Measurements from ENCODE around the gene CAPZB.

The CAPZB gene

DNA sequence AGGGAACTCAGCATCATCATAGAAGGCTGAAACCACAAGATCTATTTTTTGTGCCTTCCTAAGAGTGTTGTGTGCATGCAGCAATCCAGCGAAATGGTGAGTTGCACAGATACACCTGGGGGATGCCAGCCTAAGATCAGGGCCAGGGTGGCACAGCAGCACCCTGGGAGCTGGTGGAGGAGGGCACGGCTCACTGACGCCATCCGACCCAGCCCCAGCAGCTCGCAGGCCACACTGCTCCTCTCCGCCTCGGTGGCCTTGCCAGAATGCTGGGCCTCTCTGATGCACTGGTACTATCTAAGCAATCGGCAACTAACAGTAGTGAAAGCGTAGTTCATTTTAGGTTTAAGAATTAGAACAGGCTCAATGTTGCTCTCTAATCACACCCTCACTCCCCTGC is 37.8 kb downstream of the CAPZB start:
- no peak for DNase-seq

DNA sequence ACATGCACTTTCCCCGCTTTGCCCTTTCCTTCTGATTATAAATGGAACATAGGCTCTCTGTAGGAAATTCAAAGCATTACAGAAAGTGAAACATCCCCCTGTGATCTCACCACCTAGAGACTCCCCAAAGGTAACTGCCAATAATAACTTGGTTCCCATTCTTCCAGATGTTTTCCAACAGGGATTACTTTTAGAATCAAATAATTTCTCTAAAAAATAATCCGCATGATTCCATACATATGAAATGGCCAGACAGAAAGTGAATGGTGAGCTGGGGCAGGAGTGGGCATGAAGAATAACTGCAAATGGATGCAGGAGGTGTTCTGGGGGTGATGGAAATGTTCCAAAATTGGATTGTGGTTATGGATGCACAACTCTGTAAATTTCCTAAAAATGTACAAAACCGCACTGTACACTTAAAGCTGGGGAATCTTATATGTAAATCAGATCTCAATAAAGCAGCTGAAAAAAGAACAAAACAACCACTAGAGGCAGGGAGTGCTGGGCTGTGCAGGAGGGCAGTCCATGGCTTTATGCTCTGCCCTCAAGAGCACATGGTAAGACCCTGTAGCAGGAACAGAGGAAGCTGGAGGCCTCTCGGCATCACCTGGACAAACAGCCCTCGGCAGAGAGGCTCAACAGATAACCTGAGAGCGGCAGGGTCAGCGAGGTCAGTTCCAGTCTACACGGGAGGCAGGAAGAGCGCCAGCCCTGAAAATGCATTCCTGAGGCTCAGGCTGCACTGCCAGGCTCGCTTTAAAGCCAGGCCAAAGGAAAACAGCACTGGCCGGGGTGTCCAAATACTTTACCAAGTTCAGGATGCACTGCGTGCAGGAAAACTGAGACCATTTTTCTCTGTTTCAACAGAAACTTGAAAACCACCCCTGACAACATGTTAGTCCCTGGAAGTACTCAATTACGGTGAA is 39.7 kb downstream of the CAPZB start:
- DNase-seq, result no peak

DNA sequence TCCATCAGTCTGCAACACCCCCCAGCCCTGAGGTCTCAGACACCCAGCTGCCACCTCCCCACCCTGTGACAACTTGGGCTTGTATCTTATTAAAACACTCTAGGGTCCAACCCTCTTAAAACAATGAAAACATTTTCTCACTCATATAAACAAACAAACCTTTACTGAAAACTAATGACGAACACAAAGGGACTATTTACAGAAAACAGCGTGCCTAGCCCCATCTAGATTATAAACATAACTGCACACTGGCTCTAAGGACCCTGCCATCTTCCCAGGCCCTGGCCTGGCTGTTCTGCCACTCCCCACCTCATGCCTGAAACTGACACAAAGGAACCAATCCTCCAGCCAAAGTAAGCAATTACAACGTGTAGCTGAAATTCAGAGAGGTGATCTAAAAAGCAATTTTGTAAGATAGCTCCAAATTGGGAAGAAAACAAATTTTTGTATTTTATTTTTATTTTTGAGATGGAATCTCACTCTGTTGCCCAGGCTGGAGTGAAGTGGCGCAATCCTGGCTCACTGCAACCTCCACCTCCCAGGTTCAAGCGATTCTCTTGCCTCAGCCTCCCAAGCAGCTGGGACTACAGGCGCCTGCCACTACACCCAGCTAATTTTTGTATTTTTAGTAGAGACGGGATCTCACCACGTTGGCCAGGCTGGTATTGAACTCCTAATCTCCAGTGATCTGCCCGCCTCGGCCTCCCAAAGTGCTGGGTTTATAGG is 40.9 kb downstream of the CAPZB start:
- DNase-seq, result no peak

DNA sequence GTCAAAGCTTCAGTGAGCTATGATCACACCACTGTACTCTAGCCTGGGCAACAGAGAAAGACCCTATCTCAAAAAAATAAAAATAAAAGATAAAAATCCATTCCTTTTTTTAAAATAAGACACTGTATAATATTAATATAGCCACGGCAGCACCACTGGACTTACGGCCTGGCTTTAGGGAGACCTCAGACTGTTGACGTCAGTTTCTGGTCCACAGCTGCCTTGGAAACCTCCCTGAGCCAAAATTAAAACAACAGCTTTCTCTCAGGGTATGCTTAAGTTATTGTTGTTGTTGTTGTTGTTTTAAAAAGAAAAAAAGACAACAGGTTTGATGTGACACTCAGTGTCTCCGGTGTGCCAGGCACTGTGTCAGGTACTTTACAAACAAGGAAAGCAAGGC is 42.0 kb downstream of the CAPZB start:
- no peak for DNase-seq

DNA sequence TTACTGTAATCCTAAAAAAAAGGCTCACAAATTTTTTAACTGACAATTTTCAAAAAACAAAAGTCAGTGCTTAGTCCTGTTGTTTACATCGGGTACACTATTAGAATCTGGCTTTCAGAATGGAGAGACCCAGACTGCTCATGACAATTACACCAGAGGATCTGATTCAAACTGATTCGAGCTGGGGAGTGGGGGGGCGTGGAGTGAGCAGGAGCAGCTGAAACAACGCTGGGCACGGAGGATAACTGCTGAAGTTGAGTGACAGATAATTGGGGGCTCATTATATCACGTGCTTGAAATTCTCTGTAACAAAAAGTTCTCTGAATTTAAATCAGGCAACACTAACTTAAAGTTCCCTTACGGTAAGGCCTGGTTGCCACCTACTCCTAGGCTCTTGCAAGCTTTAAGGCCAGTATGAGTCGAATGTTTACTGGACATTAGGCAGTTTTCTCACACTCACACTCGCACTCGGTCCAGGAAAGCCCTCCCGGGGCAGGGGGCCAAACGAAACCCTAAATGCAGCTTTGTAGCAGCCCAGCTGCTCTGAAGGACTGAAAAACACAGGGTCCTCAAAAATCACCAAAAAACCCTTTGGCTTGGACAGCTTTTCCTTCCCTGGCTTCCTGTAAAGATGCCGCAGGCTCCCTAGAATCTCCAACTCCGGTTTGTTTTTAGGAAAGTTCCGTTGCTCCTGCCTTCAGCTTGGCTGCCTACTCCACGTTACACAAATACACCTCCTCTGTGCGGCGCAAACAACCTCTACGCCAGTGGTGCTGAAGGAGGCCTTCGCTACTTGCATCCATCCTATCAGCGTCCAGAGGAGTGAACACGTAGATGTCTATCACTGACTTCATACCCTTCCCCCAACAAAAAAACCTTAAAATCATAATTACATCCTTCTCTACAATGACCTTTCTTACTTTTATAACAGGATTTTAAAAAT is 42.9 kb downstream of the CAPZB start:
- DNase-seq, result no peak

DNA sequence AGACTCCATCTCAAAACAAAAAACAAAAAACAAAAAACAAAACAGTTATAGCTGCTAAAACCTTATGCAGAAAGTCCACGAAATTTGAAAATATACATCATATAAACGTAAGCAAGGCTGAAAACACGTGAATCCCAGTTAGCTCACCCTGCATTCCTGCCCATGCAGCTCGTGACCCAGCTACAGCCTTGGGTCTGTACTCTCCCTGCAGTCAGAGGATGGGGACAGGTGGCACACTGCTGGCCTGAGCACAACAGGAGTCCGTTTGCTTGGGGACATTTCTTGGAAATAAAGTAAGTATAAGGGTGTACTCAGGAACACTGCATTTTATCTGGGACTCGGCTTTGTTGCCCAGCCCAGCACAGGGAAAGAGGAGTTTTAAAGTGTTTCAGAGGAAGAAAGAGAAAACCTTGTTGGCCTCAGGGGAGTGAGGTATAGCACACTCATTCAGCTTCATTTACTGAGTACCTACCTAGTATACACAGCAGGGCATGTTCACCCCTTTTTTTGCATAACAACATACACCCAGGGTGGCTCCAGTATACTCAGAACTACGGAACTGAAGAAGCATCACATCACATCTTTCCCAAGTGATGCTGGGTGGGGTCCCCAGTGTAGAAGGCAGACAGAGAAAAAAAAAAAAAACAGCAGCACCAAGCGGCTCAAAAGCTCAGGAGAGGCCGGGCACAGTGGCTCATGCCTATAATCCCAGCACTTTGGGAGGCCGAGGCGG is 44.1 kb downstream of the CAPZB start:
- no peak for DNase-seq

DNA sequence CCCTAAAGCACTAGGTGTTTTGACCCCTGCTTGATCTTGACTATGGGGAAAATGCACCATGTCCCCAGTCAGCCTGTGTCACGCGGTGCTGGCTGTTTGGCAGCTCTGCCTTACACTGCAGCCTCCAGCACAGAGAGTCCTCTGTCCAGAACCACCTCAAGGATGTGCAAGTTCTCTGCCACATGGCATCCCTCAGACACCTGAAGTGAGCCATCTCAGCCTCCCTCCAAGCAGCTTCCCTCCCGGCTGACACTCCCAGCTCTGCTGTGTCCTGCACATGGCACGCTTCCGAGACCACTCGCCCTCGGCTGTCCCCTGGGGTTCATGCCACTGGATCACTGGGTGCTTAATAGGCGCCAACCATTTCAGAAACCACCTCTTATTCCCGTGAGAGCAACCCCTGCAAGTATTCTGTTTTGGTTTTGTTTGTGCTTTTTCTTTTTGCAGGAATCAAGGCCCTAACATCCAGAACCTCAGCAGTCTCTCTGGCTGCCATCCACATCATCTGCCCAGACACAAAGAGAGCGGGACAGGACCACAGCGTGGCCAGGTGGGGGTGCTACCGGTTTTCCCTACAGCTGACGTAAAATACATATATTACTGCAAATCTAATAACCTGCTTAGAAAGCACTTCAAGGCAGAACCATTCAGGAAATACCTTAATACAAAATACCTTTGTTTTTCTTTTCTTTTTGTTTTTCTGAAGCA is 45.7 kb downstream of the CAPZB start:
- peak; percentile 32 for DNase-seq

DNA sequence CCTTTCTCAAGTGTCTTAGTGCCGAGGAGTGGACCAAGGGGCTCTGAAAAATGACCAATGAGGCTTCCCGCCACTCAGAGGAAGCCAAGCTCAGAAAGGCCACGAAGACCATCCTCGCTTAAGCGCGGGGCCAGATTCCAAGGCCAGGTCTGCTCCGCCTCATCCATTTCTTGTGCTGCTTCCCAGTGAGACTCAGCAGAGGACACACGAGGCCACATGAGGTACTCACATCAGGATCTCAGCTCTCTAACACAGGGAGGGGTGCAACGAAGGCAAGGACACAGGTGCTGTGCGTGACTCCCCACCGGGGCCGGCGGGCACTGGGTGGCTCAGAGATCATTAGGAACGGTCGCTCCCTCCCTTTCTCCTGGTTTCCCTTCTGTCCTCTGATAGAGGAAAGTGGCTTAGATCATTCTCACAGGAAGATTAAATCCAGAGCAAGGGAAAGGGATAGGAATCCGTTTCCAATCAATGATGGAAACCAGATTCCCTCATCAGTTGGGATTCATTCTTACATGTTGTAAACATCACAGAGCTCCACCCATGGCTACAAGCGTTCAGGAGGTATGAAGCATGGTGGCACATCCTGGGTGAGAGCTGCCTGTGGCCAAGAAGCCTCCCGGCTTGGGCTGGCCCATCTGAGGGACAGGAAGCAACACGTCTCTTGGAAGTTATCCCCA is 46.7 kb downstream of the CAPZB start:
- no peak for DNase-seq

DNA sequence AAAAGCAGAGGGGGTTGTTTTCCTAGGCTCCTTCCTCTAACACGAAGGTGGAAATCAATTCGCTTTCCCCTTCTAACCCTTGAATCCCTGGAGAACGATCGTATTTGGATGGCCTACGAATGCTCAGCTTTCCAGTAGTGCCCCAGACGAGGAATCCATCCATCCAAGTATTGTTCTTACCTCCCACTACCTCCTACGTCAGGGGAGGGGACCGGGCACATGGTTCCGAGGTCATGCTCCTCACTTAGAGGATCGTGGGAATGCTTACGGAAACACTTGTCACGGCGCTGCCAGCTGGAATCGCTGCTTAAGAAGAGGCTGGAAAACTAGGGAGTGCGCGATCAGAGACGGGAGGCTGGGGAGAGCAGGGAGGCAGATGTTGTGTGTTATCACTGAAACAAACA is 47.4 kb downstream of the CAPZB start:
- DNase-seq, result no peak

DNA sequence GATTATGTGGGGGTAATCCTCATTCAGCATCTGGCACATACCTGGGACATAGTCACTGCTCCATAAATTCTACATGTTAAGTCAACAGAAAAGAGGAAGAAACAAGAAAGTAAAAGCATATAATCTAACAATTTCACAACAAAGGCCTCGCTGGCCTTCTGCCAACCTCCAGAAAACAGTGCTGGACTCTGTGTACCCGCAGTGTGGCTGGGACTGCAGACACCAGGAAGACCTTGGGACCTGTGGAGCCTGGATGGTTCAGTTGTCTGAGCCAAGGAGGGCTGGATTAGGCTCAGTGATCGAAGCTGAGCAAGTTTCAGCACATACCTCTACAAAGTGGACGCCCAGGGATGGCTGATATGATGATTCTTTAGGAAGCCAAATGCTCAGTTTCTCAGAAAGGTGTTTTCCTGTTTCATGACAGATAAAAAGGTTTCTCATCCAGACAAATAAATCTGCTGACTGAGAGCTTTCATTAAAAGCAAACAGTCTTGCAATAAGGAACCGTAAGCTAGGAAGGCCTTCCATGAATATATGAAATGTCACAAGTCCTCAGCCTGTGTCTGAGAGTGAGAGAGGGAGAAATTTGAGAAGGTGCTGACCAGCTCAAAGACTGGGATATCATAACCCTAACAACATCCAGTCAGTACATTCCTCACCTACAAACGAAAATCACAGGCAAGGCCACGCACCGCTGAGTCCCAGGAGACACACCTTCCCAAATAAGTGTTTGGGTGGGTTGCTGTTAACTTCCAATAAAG is 48.4 kb downstream of the CAPZB start:
- DNase-seq, result no peak

DNA sequence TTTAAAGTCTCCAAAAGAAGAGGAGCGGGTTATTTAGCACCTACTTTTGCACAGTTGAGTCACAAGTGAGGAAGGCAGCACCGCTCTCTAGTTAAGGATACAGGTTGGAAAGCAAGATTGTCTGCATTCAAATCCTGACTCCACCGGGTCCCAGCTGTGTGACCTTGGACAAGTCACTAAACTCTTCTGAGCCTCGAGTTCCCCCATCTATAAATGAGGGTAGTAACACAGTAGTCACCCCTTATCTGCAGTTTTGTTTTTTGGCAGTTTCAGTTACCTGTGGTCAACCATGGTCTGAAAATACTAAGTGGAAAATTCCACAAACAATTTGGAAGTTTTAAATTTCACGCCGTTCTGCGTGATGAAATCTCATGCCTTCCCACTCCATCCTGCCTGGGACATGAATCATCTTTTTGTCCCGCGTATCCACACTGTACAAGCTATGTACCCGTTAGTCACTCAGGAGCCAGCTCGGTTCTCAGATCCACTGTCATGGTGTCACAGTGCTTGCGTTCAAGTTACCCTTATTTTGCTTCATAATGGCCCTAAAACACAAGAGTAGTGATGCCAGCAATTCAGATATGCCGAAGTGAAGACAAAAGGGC is 49.4 kb downstream of the CAPZB start:
- DNase-seq, result no peak

DNA sequence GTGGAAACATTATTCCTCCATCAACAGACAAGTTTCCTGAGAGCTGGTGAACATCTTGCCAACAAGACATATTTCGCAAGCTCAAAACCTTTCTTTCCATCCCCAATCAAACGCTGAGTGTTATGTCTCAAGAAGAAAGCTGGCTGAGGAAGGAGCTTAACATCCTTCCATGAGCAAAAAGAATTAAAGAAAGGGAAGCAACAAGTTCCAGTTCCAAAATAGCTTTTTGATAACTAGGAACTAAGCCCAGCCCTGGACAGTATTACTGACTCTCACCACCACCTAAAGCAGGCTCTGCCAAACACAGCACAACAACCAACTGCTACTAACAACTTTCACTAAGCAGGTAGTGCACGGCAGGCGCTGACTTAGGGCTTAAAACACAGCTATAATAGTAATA is 50.2 kb downstream of the CAPZB start:
- DNase-seq, result no peak

DNA sequence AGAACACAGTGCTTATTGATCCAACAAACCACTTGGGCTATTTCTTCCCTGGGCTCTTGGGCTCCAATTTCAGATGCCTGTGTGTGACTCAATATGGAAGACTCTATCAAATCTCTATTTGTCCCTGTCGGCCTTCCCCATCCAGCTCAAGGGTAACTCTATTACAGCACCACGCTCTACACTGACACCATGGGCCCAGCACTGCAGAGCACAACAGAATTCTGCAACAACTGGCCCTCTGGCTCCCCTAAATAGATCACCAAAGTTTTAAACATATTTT is 51.7 kb downstream of the CAPZB start:
- DNase-seq, result no peak

DNA sequence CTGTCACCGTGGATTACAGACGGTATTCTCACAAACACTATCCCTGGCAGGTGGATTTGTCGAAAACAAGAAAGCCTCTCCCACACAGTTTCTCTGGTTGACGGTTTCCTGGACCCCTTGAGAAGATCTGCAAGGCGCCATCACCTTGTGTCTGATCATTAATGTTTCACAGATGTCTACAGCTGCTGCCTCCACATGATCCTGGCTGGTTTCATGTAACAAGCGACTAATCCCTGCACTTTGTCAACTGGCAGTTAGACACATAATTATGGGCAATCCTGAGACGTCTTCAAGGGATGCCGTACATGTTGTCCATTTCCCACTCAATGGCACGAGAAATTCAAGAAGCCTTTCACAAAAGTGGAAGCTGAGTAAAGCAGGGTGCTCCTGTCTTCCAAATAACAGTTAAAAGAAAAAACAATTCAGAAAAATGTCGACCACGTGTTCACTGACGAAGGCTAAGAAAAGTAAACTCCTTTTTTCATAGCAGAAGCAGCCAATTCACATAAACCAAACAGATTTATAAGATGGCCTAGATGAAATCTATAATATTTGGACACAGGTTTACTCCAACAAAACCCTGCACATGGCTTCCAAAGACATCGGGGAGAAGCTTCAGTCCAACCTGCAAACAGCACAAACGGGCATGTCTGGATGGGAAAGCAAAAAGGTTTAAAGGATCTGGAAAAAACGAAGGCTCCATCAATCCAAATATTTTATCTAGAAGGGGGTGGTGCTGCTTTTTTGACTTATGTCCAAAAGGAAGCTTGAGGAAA is 52.2 kb downstream of the CAPZB start:
- no peak for DNase-seq

DNA sequence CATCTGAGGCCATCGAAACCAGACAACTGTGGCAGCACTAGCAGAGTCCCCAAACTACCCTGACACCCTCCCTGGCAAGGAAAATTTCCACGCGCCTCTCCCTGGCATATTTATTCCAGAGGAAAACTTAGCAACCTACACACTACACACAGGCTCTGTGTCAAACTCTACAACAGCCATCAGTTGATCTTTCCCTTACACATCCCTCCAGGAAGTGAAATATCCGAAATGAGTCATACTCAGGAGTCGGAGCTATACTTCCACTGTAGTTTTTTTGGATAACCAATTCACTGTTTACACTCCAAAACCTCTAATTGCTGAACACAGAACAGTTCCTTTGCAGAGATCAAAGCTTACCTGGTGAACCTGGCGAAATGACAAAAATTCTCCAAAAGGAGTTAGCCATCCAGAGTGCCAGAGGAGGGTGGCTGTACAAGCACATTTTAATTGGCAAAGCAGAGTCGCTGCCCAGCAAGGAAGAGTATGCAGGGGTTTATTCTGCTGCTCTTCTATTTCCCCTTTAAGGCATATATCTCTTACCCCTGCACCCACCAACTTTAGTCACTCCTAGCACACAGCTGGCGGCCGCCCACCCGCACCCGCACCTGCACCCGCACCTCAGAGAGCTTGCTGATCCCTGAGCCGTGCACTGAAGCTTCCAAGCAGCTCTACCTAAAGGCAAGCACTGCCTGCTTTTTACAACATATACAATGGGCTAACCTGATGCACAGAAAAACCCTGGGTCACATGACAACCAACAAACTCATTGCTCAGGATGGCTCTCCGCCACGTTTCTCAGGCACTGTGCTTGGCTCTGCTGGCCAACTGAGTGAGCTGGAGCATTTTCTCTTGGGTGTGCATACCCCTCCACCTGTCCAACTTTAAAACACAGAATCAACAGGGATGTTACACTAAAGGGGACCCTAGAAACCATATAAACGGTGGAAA is 54.9 kb downstream of the CAPZB start:
- DNase-seq, result peak; percentile 27

DNA sequence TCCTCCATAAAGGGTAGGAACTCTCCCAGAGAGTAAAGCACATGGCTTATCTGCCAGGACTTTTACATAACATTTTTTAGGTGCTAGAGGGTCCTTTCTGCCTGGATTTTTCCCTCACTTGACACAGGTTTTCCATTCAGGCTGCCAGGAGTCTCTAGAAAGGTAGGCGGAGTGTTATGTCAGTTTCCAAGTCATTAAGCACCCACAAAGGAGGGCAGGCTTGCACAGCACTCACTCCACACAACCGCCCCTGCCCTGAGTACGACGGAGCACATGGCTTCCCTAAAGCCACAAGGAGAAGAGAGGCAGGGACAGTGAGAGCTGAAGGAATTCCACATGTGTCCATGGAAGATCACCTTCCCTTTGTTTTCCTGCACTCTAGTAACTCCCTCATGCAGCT is 55.7 kb downstream of the CAPZB start:
- DNase-seq, result no peak

DNA sequence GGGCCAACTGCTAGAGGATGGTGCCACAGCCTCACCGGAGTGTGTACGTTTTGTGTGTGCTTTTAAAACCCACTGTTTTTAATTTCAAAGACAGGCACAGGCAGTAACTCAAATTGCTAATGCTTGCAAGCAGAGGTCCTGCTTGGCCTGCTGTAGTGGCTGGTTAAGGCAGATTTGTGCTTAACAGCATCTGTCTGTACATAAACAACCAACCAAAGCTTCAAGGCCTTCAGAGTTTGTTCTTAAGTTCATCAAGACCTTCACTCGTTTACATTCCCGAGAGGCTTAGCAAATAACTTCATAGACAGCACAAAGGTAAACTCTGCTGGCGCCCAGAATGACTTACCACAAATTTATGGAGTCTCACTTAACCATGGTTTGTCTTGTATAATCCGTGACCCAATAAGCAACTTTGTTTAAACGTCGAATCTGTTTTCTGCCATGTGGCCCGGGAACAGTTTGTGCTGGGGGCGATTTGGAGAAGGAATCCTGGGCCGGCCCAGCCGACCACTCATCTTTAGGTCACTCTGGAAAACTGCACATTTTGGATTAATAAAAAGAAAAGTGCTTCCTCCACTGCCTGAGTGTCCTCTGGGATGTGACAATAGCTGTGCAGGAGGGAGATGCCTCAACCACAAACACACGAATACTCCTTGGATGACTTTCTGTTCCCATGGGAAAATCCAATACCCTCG is 58.1 kb downstream of the CAPZB start:
- no peak for DNase-seq
